Measurements from ENCODE around the gene ZNF426.

ZNF426 gene

DNA sequence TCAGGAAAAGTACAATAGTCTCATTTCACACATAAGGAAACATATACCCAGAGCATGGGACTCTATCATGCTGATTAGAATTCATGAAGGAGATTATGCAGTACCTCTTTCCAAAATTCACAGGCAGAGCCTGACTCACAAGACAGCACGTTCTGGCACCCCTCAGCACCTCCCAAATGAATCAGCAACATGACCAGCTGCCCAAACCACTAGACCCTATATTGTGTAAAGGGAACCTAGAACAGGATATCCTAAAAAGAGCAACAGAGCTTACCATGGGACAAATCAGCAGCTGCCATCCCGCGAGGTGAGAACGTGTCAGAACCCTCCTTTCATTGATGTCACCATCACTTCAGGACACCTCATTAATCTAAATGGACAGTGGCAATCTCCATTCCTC, 2.5 kb downstream of the ZNF426 start:
- H3K4me3 ChIP-seq (ENCODE audit: low read depth, low read length), result no peak overlapping the region
- no peaks in the 10 kb centered on the region for H3K9me3 ChIP-seq
- no peak for DNase-seq
- H3K4me1 ChIP-seq, result no peaks in the 10 kb centered on the region
- no peaks in the 10 kb centered on the region for H3K27me3 ChIP-seq
- H3K36me3 ChIP-seq, result peaks cover 56% of the 10 kb centered on the region
- TF ChIP-seq, protein P1, sequence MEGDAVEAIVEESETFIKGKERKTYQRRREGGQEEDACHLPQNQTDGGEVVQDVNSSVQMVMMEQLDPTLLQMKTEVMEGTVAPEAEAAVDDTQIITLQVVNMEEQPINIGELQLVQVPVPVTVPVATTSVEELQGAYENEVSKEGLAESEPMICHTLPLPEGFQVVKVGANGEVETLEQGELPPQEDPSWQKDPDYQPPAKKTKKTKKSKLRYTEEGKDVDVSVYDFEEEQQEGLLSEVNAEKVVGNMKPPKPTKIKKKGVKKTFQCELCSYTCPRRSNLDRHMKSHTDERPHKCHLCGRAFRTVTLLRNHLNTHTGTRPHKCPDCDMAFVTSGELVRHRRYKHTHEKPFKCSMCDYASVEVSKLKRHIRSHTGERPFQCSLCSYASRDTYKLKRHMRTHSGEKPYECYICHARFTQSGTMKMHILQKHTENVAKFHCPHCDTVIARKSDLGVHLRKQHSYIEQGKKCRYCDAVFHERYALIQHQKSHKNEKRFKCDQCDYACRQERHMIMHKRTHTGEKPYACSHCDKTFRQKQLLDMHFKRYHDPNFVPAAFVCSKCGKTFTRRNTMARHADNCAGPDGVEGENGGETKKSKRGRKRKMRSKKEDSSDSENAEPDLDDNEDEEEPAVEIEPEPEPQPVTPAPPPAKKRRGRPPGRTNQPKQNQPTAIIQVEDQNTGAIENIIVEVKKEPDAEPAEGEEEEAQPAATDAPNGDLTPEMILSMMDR (IDR thresholded peaks at IDR 0.05; ENCODE audit: low read depth, low read length), result no peak

DNA sequence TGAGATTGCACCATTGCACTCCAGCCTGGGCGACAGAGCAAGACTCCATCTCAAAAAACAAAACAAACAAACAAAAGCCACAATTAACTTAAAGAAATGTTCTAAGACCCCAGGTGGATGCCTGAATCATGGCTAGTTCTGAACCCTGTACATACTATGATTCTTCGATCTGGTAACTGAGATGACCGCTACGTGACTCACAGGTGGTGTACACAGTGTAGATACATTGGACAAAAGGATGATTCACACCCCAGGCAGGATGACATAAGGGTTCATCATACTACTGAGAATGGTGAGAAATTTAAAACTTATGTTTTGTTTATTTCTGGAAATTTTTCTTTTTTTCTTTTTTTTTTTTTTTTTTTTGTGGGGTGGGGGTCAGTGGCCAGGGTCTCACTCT, 6.5 kb downstream of the ZNF426 start:
- TF ChIP-seq, protein P1 (IDR thresholded peaks at IDR 0.05; ENCODE audit: low read depth, low read length), result no peak
- Histone ChIP-seq H3K4me3 (ENCODE audit: low read depth, low read length) (no peak overlapping the region), H3K9me3 (peaks cover 22% of the 10 kb centered on the region), H3K36me3 (peaks cover 87% of the 10 kb centered on the region), H3K27me3 (no peaks in the 10 kb centered on the region), H3K4me1 (no peaks in the 10 kb centered on the region)
- no peak for DNase-seq

DNA sequence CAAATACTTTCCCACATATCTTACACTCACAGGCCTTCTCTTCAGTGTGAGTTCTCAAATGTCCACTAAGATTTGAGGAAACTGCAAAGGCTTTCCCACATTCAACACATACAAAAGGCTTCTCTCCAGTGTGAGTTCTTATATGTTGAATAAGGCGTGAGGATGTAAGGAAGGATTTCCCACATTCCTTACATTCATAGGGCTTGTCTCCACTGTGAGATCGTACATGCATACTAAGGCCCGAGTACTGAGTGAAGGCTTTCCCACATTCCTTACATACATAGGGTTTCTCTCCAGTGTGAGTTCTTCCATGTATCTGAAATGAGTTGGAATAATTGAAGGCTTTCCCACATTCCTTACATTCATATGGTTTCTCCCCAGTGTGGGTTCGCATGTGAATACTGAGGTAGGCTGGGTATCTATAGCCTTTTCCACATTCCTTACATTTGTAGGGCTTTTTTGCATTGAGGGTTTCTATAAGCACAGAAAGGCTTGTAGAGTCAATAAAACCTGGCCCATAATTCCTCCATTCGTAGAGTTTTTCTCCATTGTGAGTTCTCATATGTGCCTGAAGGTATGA, 9.6 kb downstream of the ZNF426 start:
- no peak for DNase-seq
- Histone ChIP-seq H3K36me3 (peaks cover 70% of the 10 kb centered on the region), H3K9me3 (peaks cover 27% of the 10 kb centered on the region), H3K4me1 (no peaks in the 10 kb centered on the region), H3K27me3 (no peaks in the 10 kb centered on the region), H3K4me3 (ENCODE audit: low read depth, low read length) (no peak overlapping the region)
- TF ChIP-seq, protein P1 (IDR thresholded peaks at IDR 0.05; ENCODE audit: low read depth, low read length), result no peak

DNA sequence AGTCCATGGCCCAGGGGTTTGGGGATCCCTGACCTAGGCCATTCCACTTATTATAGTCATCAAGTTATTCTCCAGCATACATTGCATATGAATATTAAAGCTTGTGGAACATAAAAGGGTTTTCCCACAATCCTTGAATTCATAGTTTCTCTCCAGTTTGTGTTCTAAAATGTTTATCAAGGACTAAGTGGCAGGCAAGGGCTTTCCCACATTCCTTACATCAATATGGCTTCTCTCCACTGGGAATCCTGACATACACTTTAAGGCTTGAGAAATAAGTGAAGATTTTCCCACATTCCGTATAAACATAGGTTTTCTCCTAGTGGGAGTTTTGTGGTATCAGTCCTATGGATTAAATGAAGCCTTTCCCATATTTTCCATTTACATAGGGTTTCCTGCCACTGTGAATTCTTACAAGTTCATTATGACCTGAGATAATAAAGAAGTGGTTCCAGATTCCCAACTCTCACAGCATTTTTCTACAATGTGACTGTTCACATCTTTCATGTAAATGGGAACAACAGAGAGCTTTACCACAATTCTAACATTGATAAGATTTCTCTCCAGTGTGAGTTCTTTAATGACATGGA, 14.5 kb downstream of the ZNF426 start:
- no peak overlapping the region for H3K4me3 ChIP-seq (ENCODE audit: low read depth, low read length)
- H3K36me3 ChIP-seq, result peaks cover 25% of the 10 kb centered on the region
- no peaks in the 10 kb centered on the region for H3K27me3 ChIP-seq
- TF ChIP-seq, protein P1 (IDR thresholded peaks at IDR 0.05; ENCODE audit: low read depth, low read length), result no peak
- no peaks in the 10 kb centered on the region for H3K4me1 ChIP-seq
- peaks cover 17% of the 10 kb centered on the region for H3K9me3 ChIP-seq
- no peak for DNase-seq

DNA sequence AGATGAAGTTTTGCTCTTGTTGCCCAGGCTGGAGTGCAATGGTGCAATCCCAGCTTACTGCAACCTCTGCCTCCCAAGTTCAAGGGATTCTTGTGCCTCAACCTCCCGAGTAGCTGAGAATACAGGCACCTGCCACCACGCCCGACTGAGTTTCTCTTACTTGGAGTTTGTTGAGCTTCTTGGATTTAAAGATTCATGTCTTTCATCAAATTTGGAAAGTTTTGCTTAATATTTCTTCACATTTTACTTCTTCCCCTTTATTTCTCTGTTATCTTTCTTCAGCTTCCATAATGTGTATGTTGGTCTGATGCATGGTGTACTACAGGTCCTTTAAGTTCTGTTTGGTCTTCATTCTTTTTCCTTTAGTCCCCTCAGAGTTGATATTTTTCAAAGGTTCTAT, 31.2 kb downstream of the ZNF426 start:
- no peaks in the 10 kb centered on the region for H3K9me3 ChIP-seq
- TF ChIP-seq, protein P1 (IDR thresholded peaks at IDR 0.05; ENCODE audit: low read depth, low read length), result no peak
- H3K36me3 ChIP-seq, result no peaks in the 10 kb centered on the region
- no peaks in the 10 kb centered on the region for H3K4me1 ChIP-seq
- DNase-seq, result no peak
- H3K4me3 ChIP-seq (ENCODE audit: low read depth, low read length), result no peak overlapping the region
- no peaks in the 10 kb centered on the region for H3K27me3 ChIP-seq

DNA sequence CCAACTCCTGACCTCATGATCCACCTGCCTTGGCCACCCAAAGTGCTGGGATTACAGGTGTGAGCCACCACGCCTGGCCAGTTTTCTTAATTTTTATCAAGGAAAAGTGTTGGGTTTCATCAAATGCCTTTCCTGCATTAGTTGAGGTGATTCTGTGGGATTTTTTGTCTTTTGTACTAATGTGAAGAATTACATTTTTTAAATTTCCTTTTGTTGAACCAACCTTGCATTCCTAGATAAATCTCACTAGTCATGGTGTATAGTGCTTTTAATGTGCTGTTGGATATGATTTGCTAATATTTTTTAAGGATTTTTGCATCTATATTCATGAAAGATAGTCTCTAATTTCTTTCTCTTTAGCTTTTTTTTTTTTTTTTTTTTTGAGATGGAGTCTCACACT, 37.6 kb downstream of the ZNF426 start:
- H3K4me1 ChIP-seq, result no peaks in the 10 kb centered on the region

More for the DNA sequence above, 37.6 kb downstream of the ZNF426 start:
- TF ChIP-seq, protein P1 (IDR thresholded peaks at IDR 0.05; ENCODE audit: low read depth, low read length), result no peak
- Histone ChIP-seq H3K9me3 (no peaks in the 10 kb centered on the region; the same call in 1 of the 2 replicates), H3K27me3 (no peaks in the 10 kb centered on the region), H3K36me3 (no peaks in the 10 kb centered on the region), H3K4me3 (ENCODE audit: low read depth, low read length) (no peak overlapping the region)
- no peak for DNase-seq
